Kidney (tissue), 14 donors: Measurements from ENCODE around the gene PID1. TPM values are rescaled to one million over a fixed set of nuclear protein-coding genes. Genes with fewer than 3 reads are reported as not detected.

Experiments
- DNase-seq, 5 donors: peaks; one replicate each; pipeline ENCODE4 v3.0.0-alpha.2; 2013 to 2020
- FAIRE-seq: peaks from 2 replicates; lab custom pipeline; 2012; peaks lifted over from hg19 to GRCh38; lab: Jason Lieb, UNC
- H3K27ac ChIP-seq, 2 donors: one replicate each; pipeline ENCODE4 v1.7.0; 2013; ENCODE audit warnings: low read depth in 2 of 2, low read length in 2 of 2, inconsistent platforms in 1 of 2
- H3K27me3 ChIP-seq: one replicate; pipeline ENCODE4 v1.7.1; 2013; ENCODE audit warnings: low read length, inconsistent platforms; ENCODE audit not compliant: control insufficient read depth, insufficient read depth
- H3K36me3 ChIP-seq, 3 donors: one replicate each; pipeline versions ENCODE4 v1.7.0 to v1.7.1; 2013; ENCODE audit warnings: low read length in 3 of 3, control low read depth in 1 of 3, inconsistent platforms in 1 of 3; ENCODE audit not compliant: insufficient read depth in 3 of 3, control insufficient read depth in 2 of 3
- H3K4me1 ChIP-seq, 3 donors: one replicate each; pipeline versions ENCODE4 v1.7.0 to v1.7.1; 2013; ENCODE audit warnings: low read length in 3 of 3, inconsistent platforms in 1 of 3, low read depth in 1 of 3; ENCODE audit not compliant: control insufficient read depth in 2 of 3, insufficient read depth in 2 of 3
- H3K4me3 ChIP-seq, 3 donors: one replicate each; pipeline versions ENCODE4 v1.7.0 to v1.8.1; 2013; ENCODE audit warnings: low read length in 3 of 3, control low read depth in 1 of 3, inconsistent platforms in 1 of 3
- H3K9ac ChIP-seq, 3 donors: one replicate each; pipeline versions ENCODE4 v1.7.0 to v1.7.1; 2013; ENCODE audit warnings: low read length in 3 of 3, control low read depth in 1 of 3, inconsistent platforms in 1 of 3
- H3K9me3 ChIP-seq, 3 donors: one replicate each; pipeline versions ENCODE4 v1.7.0 to v1.7.1; 2013; ENCODE audit warnings: low read length in 3 of 3, control low read depth in 1 of 3, inconsistent platforms in 1 of 3; ENCODE audit not compliant: control insufficient read depth in 2 of 3, insufficient read depth in 1 of 3
- CTCF ChIP-seq: IDR thresholded peaks from 3 replicates; pipeline ENCODE4 v1.5.1; 2012; ENCODE audit warnings: mild to moderate bottlenecking, moderate library complexity, borderline replicate concordance; ENCODE audit not compliant: insufficient read depth; ENCODE audit errors: extremely low read depth
- intact Hi-C: fragments of 100-400 bp; cut with DNase I; formaldehyde crosslinking; loops from one replicate; pipeline ENCODE4 v1.11.1; 2022
- polyA plus RNA-seq: library from polyadenylated mRNA; stranded (reverse); fragments of 350-450 nt; fragmentation: Illumina TruSeq; extraction: RNeasy Lipid Tissue Mini Kit (QIAGEN cat#74804); gene quantifications from one replicate; pipeline ENCODE4 v1.2.3, GENCODE V29; 2014; ENCODE audit warnings: low read depth, low replicate concordance; ENCODE audit not compliant: insufficient read depth
- total RNA-seq: library from RNA; stranded (reverse); fragmentation: NEBNext Ultra II Directional; extraction: Animal tissue kit (Norgen Biotek cat#: 25700); gene quantifications from one replicate; pipeline ENCODE4 v1.2.1, GENCODE V29; 2021
- donor health status: control.
- donor health status: control.
- donor health status: control.
- donor health status: control.
- donor health status: control.
- donor health status: DM: yes; HTN: yes; CAD: no.
- donor health status: Normal renal cell carcinoma (clear cell type).

PID1 gene
- total and polyA plus RNA-seq, 2 donors from 2014 or later: 2.1 to 9.4 TPM

- no peak for DNase-seq
- no peak for FAIRE-seq
- Histone ChIP-seq H3K9me3 (no peaks in the 10 kb centered on the region), H3K27me3 (no peaks in the 10 kb centered on the region), H3K9ac (no peak overlapping the region), H3K4me1 (no peaks in the 10 kb centered on the region), H3K27ac (no peak overlapping the region), H3K4me3 (no peak overlapping the region), H3K36me3 (no peaks in the 10 kb centered on the region)
- no peak for TF ChIP-seq CTCF
- intact Hi-C loops: no loop called here
These were observed 40.2 kb downstream of the PID1 start for GRCh38 chr2:229230911-229231310.

GRCh38 chr2:229230256-229230655, 40.8 kb downstream of the PID1 start:
- H3K27me3 ChIP-seq: no peaks in the 10 kb centered on the region
- H3K4me1 ChIP-seq: no peaks in the 10 kb centered on the region
- no peak overlapping the region for H3K27ac ChIP-seq
- intact Hi-C loops: no loop called here
- FAIRE-seq: no peak
- H3K9ac ChIP-seq: no peak overlapping the region
- no peaks in the 10 kb centered on the region for H3K9me3 ChIP-seq
- no peaks in the 10 kb centered on the region for H3K36me3 ChIP-seq
- no peak for DNase-seq
- no peak for TF ChIP-seq CTCF
- no peak overlapping the region for H3K4me3 ChIP-seq

GRCh38 chr2:229226382-229226781, 44.7 kb downstream of the PID1 start:
- FAIRE-seq (no peak), DNase-seq (no peak)
- Histone ChIP-seq H3K9me3 (no peaks in the 10 kb centered on the region), H3K27ac (no peak overlapping the region), H3K4me3 (no peak overlapping the region), H3K4me1 (no peaks in the 10 kb centered on the region), H3K36me3 (no peaks in the 10 kb centered on the region), H3K27me3 (no peaks in the 10 kb centered on the region), H3K9ac (no peak overlapping the region)
- TF ChIP-seq CTCF: no peak
- intact Hi-C loops: no loop called here

- H3K4me3 ChIP-seq: no peak overlapping the region
- no peak overlapping the region for H3K27ac ChIP-seq
- H3K36me3 ChIP-seq: no peaks in the 10 kb centered on the region
- no peaks in the 10 kb centered on the region for H3K9me3 ChIP-seq
- no peak for DNase-seq
- intact Hi-C loops: no loop called here
- no peaks in the 10 kb centered on the region for H3K27me3 ChIP-seq
- no peak for FAIRE-seq
- no peaks in the 10 kb centered on the region for H3K4me1 ChIP-seq
- H3K9ac ChIP-seq: no peak overlapping the region
- TF ChIP-seq CTCF: no peak
These were observed 48.0 kb downstream of the PID1 start for GRCh38 chr2:229223107-229223506.
